ENCODE results near the gene POU4F1.
A peak's percentile ranks its signal among the peaks of the same experiment; 100 is the strongest.

Gene POU4F1

GRCh38 chr13:78606471-78607408 is 3.4 kb upstream of the POU4F1 start:
- no peak for DNase-seq (ENCODE audit: low read depth)

- DNase-seq (ENCODE audit: low read depth), result no peak
Observed at GRCh38 chr13:78604782-78605611, 1.6 kb upstream of the POU4F1 start.

- DNase-seq (ENCODE audit: low read depth), result no peak
Observed at GRCh38 chr13:78602561-78603239, 652 bp downstream of the POU4F1 start.

DNA sequence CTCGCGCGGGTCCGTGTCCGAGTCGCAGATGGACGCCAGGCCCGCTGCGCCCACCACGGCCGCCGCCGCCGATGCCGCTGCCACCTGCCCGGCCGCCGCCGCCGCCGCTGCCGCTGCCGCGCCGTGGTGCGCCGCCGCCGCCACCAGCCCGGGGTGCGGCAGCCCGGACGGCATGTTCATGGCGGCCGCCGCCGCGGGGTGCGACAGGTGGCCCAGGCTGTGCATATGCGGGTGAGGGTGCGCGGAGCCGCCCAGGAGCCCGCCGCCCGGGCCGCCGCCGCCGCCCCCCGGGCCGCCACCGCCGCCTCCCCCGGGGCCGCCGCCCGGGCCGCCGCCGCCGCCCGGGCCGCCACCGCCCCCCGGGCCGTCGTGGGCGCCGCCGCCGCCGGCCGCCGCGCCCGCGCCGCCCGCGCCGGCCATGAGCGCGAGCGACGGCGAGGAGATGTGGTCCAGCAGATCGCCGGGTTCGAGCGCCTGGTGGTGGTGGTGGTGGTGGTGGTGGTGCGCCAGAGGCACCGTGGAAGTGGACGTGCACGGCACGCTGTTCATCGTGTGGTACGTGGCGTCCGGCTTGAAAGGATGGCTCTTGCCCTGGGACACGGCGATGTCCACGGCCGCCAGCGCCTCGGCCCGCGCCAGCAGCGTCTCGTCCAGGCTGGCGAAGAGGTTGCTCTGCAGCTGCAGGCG is 1.3 kb downstream of the POU4F1 start:
- DNase-seq (ENCODE audit: low read depth), result no peak

DNA sequence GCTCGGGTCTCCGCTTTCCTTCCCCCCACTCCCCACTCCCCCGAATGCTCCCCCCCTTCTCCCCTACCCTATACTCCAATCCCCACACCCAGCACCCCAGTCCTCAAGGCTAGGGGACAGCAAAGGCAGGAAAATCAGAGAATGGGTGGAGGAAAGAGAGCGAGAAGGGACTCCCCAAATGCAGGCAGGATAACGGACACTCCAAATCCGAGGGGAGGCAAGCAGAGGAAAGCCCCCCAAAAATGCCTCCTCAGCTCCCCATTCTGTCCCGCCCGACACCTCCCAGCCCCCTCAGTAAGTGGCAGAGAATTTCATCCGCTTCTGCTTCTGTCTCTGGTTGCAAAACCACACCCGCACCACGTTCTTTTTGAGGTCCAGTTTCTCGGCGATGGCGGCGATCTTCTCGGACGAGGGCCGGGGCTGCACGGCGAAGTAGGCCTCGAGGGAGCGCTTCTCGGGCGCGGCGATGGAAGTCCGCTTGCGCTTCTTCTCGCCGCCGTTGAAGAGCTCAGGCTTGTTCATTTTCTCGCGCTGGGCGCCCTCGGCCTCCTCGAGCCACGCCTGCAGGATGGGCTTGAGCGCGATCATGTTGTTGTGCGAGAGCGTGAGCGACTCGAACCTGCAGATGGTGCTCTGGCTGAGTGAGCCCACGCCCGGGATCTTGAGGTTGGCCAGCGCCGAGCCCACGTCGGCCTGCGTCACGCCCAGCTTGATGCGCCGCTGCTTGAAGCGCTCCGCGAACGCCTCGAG is 2.1 kb downstream of the POU4F1 start:
- peak; percentile 35 for DNase-seq (ENCODE audit: low read depth)

GRCh38 chr13:78600280-78600883 is 3.0 kb downstream of the POU4F1 start:
- DNase-seq (ENCODE audit: low read depth), result no peak

GRCh38 chr13:78599645-78600279 is 3.6 kb downstream of the POU4F1 start:
- DNase-seq (ENCODE audit: low read depth), result no peak

- DNase-seq (ENCODE audit: low read depth), result no peak
Observed at GRCh38 chr13:78598966-78599644, 4.2 kb downstream of the POU4F1 start.

- no peak for DNase-seq (ENCODE audit: low read depth)
Observed at GRCh38 chr13:78598116-78598781, 5.1 kb downstream of the POU4F1 start.

- DNase-seq (ENCODE audit: low read depth), result no peak
Observed at GRCh38 chr13:78597602-78597932, 5.8 kb downstream of the POU4F1 start.

DNA sequence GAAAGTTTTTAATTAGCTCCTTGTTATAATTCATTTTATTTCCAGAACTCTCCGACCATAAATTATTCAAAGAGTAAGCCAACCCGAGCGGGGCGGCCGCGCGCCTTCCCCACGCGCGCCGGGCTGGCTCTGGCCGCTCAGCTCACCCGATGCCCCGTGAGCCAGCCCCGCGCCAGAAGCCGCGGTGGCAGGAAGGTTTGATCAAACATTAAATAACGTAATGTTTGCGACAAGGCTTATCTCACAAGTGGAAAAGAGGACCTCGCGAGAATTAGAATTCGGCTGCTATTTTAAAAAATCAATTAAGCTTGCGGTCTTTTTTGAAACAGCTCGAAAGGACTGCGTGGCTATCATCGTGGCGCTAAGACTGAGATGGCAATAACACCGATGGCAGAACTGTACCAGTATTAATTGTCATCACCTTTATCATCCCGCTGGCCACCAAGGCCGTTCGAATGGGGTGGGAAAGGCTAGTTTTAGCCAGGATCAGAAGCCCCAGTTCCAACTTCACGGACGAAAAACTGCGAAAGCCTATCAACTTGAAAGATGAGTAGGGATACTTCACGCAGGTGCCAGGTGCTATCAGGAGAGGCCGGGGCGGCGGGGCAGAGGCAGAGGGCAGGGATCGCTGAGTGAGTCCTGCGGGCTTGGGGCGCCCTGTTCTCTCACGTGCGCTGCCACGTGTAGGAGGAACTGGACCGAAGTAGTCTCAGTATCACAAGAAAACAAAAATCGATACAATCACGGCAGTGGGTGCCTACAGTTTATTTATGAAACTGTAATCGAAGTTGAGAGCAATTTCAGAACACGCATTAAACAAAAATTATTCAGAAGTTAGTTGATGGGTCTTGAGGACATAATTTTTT is 6.4 kb downstream of the POU4F1 start:
- DNase-seq (ENCODE audit: low read depth), result no peak

DNA sequence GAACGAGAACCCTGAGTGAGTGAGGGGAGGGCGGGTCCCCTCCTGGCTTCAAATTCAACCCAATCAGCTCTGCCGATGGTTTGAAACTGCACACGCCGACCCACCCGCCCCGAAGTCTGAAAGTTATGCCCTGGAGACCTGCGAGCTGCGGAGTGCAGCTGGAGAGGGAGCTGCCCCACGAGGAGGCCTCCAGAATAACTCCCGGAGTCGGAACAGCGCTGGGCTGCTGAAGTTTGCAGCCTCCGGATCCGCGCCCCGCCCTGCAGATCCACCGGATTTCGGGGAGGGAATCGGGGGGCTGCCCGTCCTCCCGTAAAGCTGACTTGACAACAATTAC is 7.0 kb downstream of the POU4F1 start:
- DNase-seq (ENCODE audit: low read depth), result no peak

GRCh38 chr13:78595495-78596398 is 7.6 kb downstream of the POU4F1 start:
- no peak for DNase-seq (ENCODE audit: low read depth)

DNA sequence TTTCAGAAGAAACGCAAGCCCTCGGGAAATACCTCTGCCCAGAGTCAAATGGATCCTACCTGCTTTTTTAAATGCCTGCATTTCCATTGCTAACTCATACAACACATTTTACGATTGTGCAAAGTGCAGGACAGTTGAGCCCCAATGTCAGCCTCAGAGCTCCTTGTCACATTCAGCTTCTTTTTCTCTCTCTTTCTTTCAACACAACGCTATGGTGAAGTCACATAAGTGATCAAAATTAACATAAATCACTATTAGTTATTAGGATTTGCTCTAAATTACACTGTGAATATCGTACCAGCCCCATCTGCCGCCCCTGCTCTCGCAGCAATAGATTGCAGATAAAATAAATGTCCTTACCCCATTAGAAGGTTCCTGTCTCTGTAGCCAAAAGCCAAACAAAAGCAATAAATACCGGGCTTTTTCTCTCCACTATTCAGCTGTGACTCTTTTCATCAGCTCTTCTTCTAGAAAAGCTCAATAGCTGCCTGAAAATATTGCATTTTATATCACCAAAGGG is 8.8 kb downstream of the POU4F1 start:
- no peak for DNase-seq (ENCODE audit: low read depth)

- no peak for DNase-seq (ENCODE audit: low read depth)
Observed at GRCh38 chr13:78593652-78594455, 9.5 kb downstream of the POU4F1 start.

GRCh38 chr13:78593129-78593528 is 10.2 kb downstream of the POU4F1 start:
- DNase-seq (ENCODE audit: low read depth), result no peak
